IMR-90 (cell line): Measurements from ENCODE around the gene NOSTRIN. TPM values are rescaled to one million over a fixed set of nuclear protein-coding genes. Genes with fewer than 3 reads are reported as not detected.

Experiments
- ATAC-seq: fragments of 200-7000 bp; cut with Tn5 transposase; 2 replicates; pipeline ENCODE4 v1.9.1; 2020; ENCODE audit warnings: low read depth, mild to moderate bottlenecking, moderate library complexity
- BruUV-seq: library from RNA; stranded (reverse); fragments of 400-500 nt; replicated peaks from 2 replicates; lab custom pipeline; 2021; lab: Mats Ljungman, UMichigan
- CTCF ChIA-PET: fragments of 300-600 bp; formaldehyde crosslinking; extraction: SDS; loops from one replicate; lab custom pipeline; 2021; ENCODE audit warnings: antibody characterized with exemption; lab: Yijun Ruan, JAX
- POLR2A ChIA-PET: fragments of 300-600 bp; sonication (Branson Sonifier 250); formaldehyde crosslinking; loops from one replicate; lab custom pipeline; 2022; ENCODE audit warnings: antibody characterized with exemption; ENCODE audit not compliant: unreplicated experiment; lab: Charles Lee
- DNase-seq: peaks from one replicate; pipeline ENCODE4 v3.0.0; 2013
- H2AFZ ChIP-seq: replicated peaks from 2 replicates; pipeline ENCODE3; 2013; ENCODE audit warnings: low read length, mild to moderate bottlenecking; ENCODE audit not compliant: poor library complexity
- H2AK5ac ChIP-seq: 2 replicates; pipeline ENCODE4 v1.6.1; 2013; ENCODE audit warnings: low read depth, low read length, inconsistent platforms
- H2AK9ac ChIP-seq: replicated peaks from 2 replicates; pipeline ENCODE3; 2013; ENCODE audit warnings: mild to moderate bottlenecking, low read depth, low read length, moderate library complexity; ENCODE audit not compliant: poor library complexity
- H2BK120ac ChIP-seq: 2 replicates; pipeline ENCODE4 v1.6.1; 2013; ENCODE audit warnings: low read depth, low read length, inconsistent platforms
- H2BK15ac ChIP-seq: 3 replicates; pipeline ENCODE4 v1.6.1; 2013; ENCODE audit warnings: low read depth, low read length, inconsistent platforms
- H2BK20ac ChIP-seq: 2 replicates; pipeline ENCODE4 v1.6.1; 2013; ENCODE audit warnings: low read depth, mild to moderate bottlenecking, inconsistent platforms, low read length, moderate library complexity
- H2BK5ac ChIP-seq: 2 replicates; pipeline ENCODE4 v1.6.1; 2013; ENCODE audit warnings: mild to moderate bottlenecking, low read depth, low read length, inconsistent platforms; ENCODE audit not compliant: poor library complexity, severe bottlenecking
- H3K14ac ChIP-seq: replicated peaks from 2 replicates; pipeline ENCODE4 v1.6.1; 2013; ENCODE audit warnings: low read depth, low read length, inconsistent platforms
- H3K18ac ChIP-seq: 2 replicates; pipeline ENCODE4 v1.6.1; 2013; ENCODE audit warnings: low read depth, low read length, control low read depth
- H3K23ac ChIP-seq: 2 replicates; pipeline ENCODE4 v1.6.1; 2013; ENCODE audit warnings: low read depth, low read length, inconsistent platforms
- H3K27ac ChIP-seq: 2 replicates; pipeline ENCODE4 v1.5.1; 2013; ENCODE audit warnings: mild to moderate bottlenecking, control low read depth, low read length; ENCODE audit not compliant: insufficient read depth
- H3K27me3 ChIP-seq: 2 replicates; pipeline ENCODE4 v1.6.1; 2013; ENCODE audit warnings: low read length; ENCODE audit not compliant: control insufficient read depth, insufficient read depth
- H3K36me3 ChIP-seq: 2 replicates; pipeline ENCODE4 v1.6.1; 2013; ENCODE audit warnings: low read length, mixed read lengths; ENCODE audit not compliant: control insufficient read depth, insufficient read depth
- H3K4ac ChIP-seq: 2 replicates; pipeline ENCODE4 v1.6.1; 2013; ENCODE audit warnings: low read depth, low read length, inconsistent platforms
- H3K4me1 ChIP-seq: 2 replicates; pipeline ENCODE4 v1.6.1; 2013; ENCODE audit warnings: low read length, mixed read lengths; ENCODE audit not compliant: control insufficient read depth, insufficient read depth
- H3K4me2 ChIP-seq: 2 replicates; pipeline ENCODE4 v1.6.1; 2013; ENCODE audit warnings: low read depth, mild to moderate bottlenecking, control low read depth, low read length, moderate library complexity
- H3K4me3 ChIP-seq: 2 replicates; pipeline ENCODE4 v1.5.1; 2013; ENCODE audit warnings: low read depth, mild to moderate bottlenecking, control low read depth, low read length, moderate library complexity; ENCODE audit not compliant: insufficient read depth
- H3K56ac ChIP-seq: 2 replicates; pipeline ENCODE4 v1.6.1; 2013; ENCODE audit warnings: low read length, inconsistent platforms; ENCODE audit not compliant: insufficient read depth; ENCODE audit errors: extremely low read depth
- H3K79me1 ChIP-seq, 2 experiments: 2 replicates each; pipeline ENCODE4 v1.6.1; 2013; ENCODE audit warnings: low read length in 2 of 2, inconsistent platforms in 1 of 2, low read depth in 1 of 2
- H3K9ac ChIP-seq: 2 replicates; pipeline ENCODE4 v1.6.1; 2013; ENCODE audit warnings: low read depth, low read length, control low read depth
- H3K9me1 ChIP-seq: 2 replicates; pipeline ENCODE4 v1.6.1; 2013; ENCODE audit warnings: low read length, inconsistent platforms; ENCODE audit not compliant: insufficient read depth
- H3K9me3 ChIP-seq: 2 replicates; pipeline ENCODE4 v1.6.1; 2013; ENCODE audit warnings: low read length; ENCODE audit not compliant: control insufficient read depth, insufficient read depth
- H4K20me1 ChIP-seq: 2 replicates; pipeline ENCODE4 v1.6.1; 2013; ENCODE audit warnings: low read length, inconsistent platforms; ENCODE audit not compliant: insufficient read depth
- H4K5ac ChIP-seq: 2 replicates; pipeline ENCODE4 v1.6.1; 2013; ENCODE audit warnings: mild to moderate bottlenecking, low read depth, low read length, control low read depth
- H4K8ac ChIP-seq, 2 experiments: 2 replicates each; pipeline ENCODE4 v1.6.1; 2013; ENCODE audit warnings: low read depth in 2 of 2, low read length in 2 of 2, control low read depth in 1 of 2, inconsistent platforms in 1 of 2
- H4K91ac ChIP-seq: 2 replicates; pipeline ENCODE4 v1.6.1; 2013; ENCODE audit warnings: low read depth, low read length, inconsistent platforms; ENCODE audit not compliant: insufficient read depth
- BHLHE40 ChIP-seq: fragments of 150-350 bp; IDR thresholded peaks from 2 replicates; pipeline ENCODE4 v1.6.1; 2016; ENCODE audit warnings: mild to moderate bottlenecking, low read depth, low read length
- CEBPB ChIP-seq: IDR thresholded peaks from 2 replicates; pipeline ENCODE4 v1.6.1; 2012; ENCODE audit warnings: low read depth, low read length, improper control_type of control experiment
- CHD1 ChIP-seq: IDR thresholded peaks from 2 replicates; pipeline ENCODE4 v1.6.1; 2012; ENCODE audit warnings: low read depth, low read length, improper control_type of control experiment
- CTCF ChIP-seq: conservative IDR thresholded peaks from 2 replicates; pipeline ENCODE4 v1.5.1; 2012; ENCODE audit warnings: mild to moderate bottlenecking, low read depth, low read length, improper control_type of control experiment
- ELK1 ChIP-seq: fragments of 150-350 bp; IDR thresholded peaks from 2 replicates; pipeline ENCODE4 v1.6.1; 2016; ENCODE audit warnings: low read depth, mild to moderate bottlenecking, low read length, moderate library complexity, borderline replicate concordance
- FOS ChIP-seq: fragments of 150-350 bp; IDR thresholded peaks from 2 replicates; pipeline ENCODE4 v1.6.1; 2016; ENCODE audit warnings: low read depth, low read length
- MAFK ChIP-seq: IDR thresholded peaks from 2 replicates; pipeline ENCODE4 v1.6.1; 2012; ENCODE audit warnings: low read depth, low read length, improper control_type of control experiment
- MAZ ChIP-seq: IDR thresholded peaks from 2 replicates; pipeline ENCODE4 v1.6.1; 2012; ENCODE audit warnings: low read depth, mild to moderate bottlenecking, low read length, improper control_type of control experiment, moderate library complexity, borderline replicate concordance
- MXI1 ChIP-seq: IDR thresholded peaks from 2 replicates; pipeline ENCODE4 v1.6.1; 2012; ENCODE audit warnings: low read depth, mild to moderate bottlenecking, low read length, moderate library complexity, borderline replicate concordance
- NFE2L2 ChIP-seq: fragments of 150-350 bp; IDR thresholded peaks from 2 replicates; pipeline ENCODE4 v1.6.1; 2016; ENCODE audit warnings: low read depth, mild to moderate bottlenecking, low read length
- POLR2A ChIP-seq: IDR thresholded peaks from 2 replicates; pipeline ENCODE4 v1.6.1; 2012; ENCODE audit warnings: mild to moderate bottlenecking, low read depth, low read length
- RAD21 ChIP-seq: IDR thresholded peaks from 2 replicates; pipeline ENCODE4 v1.6.1; 2012; ENCODE audit warnings: low read length, improper control_type of control experiment
- RCOR1 ChIP-seq: IDR thresholded peaks from 2 replicates; pipeline ENCODE4 v1.6.1; 2012; ENCODE audit warnings: mild to moderate bottlenecking, low read length, improper control_type of control experiment; ENCODE audit not compliant: insufficient replicate concordance
- RFX5 ChIP-seq: IDR thresholded peaks from 2 replicates; pipeline ENCODE4 v1.8.0; 2012; ENCODE audit warnings: low read depth, mild to moderate bottlenecking, low read length, moderate library complexity
- SMC3 ChIP-seq: fragments of 150-350 bp; IDR thresholded peaks from 2 replicates; pipeline ENCODE4 v1.6.1; 2016; ENCODE audit warnings: low read depth, mild to moderate bottlenecking, antibody characterized with exemption, low read length, moderate library complexity
- USF2 ChIP-seq: fragments of 150-350 bp; IDR thresholded peaks from 2 replicates; pipeline ENCODE4 v1.6.1; 2017; ENCODE audit warnings: mild to moderate bottlenecking, antibody characterized with exemption, low read length, low read depth
- WGBS, 2 experiments: methylation state at CpG; one replicate each; pipeline versions ENCODE4 v1.1.5 to v1.1.7; 2013; ENCODE audit warnings: missing lambda C conversion rate in 2 of 2; ENCODE audit not compliant: insufficient read length in 1 of 2; ENCODE audit errors: extremely low coverage in 2 of 2; 5-methylcytosine and 5-hydroxymethylcytosine counted together
- dilution Hi-C: fragments of 300-500 bp; cut with HindIII; formaldehyde crosslinking; loops from one replicate; pipeline ENCODE4 v1.14.3; 2018; ENCODE audit warnings: low sequenced_read_pairs; ENCODE audit not compliant: unreplicated experiment
- in situ Hi-C: fragments of 300-500 bp; cut with MboI; formaldehyde crosslinking; loops from 3 replicates; pipeline ENCODE4 v1.14.3; 2019; ENCODE audit warnings: low sequenced_read_pairs, inconsistent platforms, mixed read lengths
- intact Hi-C: fragments of 100-400 bp; cut with micrococcal nuclease; formaldehyde crosslinking; loops from 2 replicates; pipeline ENCODE4 v1.10.0; 2022
- polyA plus RNA-seq, 3 experiments: library from polyadenylated mRNA; depleted of rRNA; stranded (reverse); fragments of >200 nt; gene quantifications; 2 replicates each; pipeline ENCODE4 v1.2.3, GENCODE V29; 2012; ENCODE audit warnings: low replicate concordance in 1 of 3
- total RNA-seq: library from RNA; depleted of rRNA; stranded (reverse); fragments of >200 nt; gene quantifications from 2 replicates; pipeline ENCODE4 v1.2.3, GENCODE V29; 2012

Gene NOSTRIN
- total and polyA plus RNA-seq, 2 of the 4 experiments (the other 2 are of a cell fraction), result 0.15 to 0.18 TPM

- Histone ChIP-seq H3K4ac (no peak overlapping the region), H2BK20ac (no peak overlapping the region), H3K9me3 (no peaks in the 10 kb centered on the region), H3K23ac (no peak overlapping the region), H3K27me3 (no peaks in the 10 kb centered on the region), H3K9ac (no peak overlapping the region), H3K56ac (no peak overlapping the region), H3K79me1 (no peaks in the 10 kb centered on the region), H3K9me1 (no peaks in the 10 kb centered on the region), H2AFZ (no peak overlapping the region), H4K5ac (no peak overlapping the region), H3K18ac (no peak overlapping the region), H4K8ac (no peak overlapping the region), H3K4me3 (no peak overlapping the region), H3K4me1 (no peaks in the 10 kb centered on the region), H2BK15ac (no peak overlapping the region), H3K4me2 (no peak overlapping the region), H3K14ac (no peak overlapping the region), H2BK120ac (no peak overlapping the region), H2BK5ac (no peak overlapping the region), H4K20me1 (no peaks in the 10 kb centered on the region), H4K91ac (no peak overlapping the region), H2AK5ac (no peak overlapping the region), H3K36me3 (no peaks in the 10 kb centered on the region), H2AK9ac (no peak overlapping the region), H3K27ac (no peak overlapping the region)
- POLR2A ChIA-PET, result no interaction called here
- intact Hi-C loops (no loop called here), in situ Hi-C loops (no loop called here), dilution Hi-C loops (no loop called here)
- CTCF ChIA-PET, result interaction anchor here (0.5 kb wide), 1 partner anchor 281 kb away, joined by 6 read pairs; no protein-coding TSS in a partner anchor
- BruUV-seq, result no TSS peak
- ATAC-seq (no peak), DNase-seq (peak; percentile 16)
- TF ChIP-seq RCOR1, result no peak
- no peak for TF ChIP-seq CHD1
- no peak for TF ChIP-seq USF2
- no peak for TF ChIP-seq RFX5
- no peak for TF ChIP-seq ELK1
- TF ChIP-seq NFE2L2, result no peak
- peak; percentile 18; the same call in 1 of the 2 replicates for TF ChIP-seq MAFK
- TF ChIP-seq SMC3, result no peak
- peak; percentile 11; the same call in 1 of the 2 replicates for TF ChIP-seq CTCF
- no peak for TF ChIP-seq BHLHE40
- TF ChIP-seq MAZ, result no peak
- no peak for TF ChIP-seq FOS
- no peak for TF ChIP-seq CEBPB
- TF ChIP-seq RAD21, result no peak
- TF ChIP-seq MXI1, result no peak
- no peak for TF ChIP-seq POLR2A
- WGBS, 2 experiments, result no CpG with 5 or more reads among the region's 2 CpGs
Observed at GRCh38 chr2:168849610-168850009, 47.2 kb downstream of the NOSTRIN start.
